ENCODE results near the gene ACOT8.
"Not testable (repeated sequence)": the region's sequence is repeated elsewhere in the genome, so short reads cannot be mapped to it uniquely, and the experiment has no call there.

Gene ACOT8

GRCh38 chr20:45887346-45887715 lies 30.1 kb upstream of the ACOT8 start, which contains the start of gene SPATA25:
TSS of gene SPATA25 (minus strand) at chr20:45887622. CDS start at chr20:45887590, 32 bp downstream.
- DNase-seq (ENCODE audit: low read depth) = no peak

GRCh38 chr20:45886590-45887345 lies 29.6 kb upstream of the ACOT8 start:
- DNase-seq (ENCODE audit: low read depth) = no peak

DNA sequence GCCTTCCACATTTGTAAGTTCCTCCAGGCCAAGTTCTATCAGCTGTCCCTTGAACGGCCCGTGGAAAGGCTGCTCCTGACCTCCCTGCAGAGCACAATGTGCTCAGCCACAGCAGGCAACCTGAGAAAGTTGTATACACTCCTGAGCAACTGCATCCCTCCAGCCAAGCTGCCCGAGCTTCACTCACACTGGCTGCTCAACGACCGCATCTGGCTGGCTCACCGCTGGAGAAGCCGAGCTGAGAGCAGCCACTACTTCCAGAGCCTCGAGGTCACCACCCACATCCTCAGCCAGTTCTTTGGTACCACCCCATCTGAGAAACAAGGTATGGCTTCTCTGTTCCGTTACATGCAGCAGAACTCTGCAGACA lies 25.9 kb upstream of the ACOT8 start:
- DNase-seq (ENCODE audit: low read depth) = no peak

- no peak for DNase-seq (ENCODE audit: low read depth)
Observed at GRCh38 chr20:45882469-45883099, 25.4 kb upstream of the ACOT8 start.

GRCh38 chr20:45880988-45881788 lies 24.0 kb upstream of the ACOT8 start, which contains the start of gene ZSWIM1:
TSS of gene ZSWIM1 (plus strand) at chr20:45881227. CDS start at chr20:45882593, 1,366 bp downstream.
- DNase-seq (ENCODE audit: low read depth) = peak; percentile 96

GRCh38 chr20:45878076-45878761 lies 21.0 kb upstream of the ACOT8 start:
- DNase-seq (ENCODE audit: low read depth) = no peak

DNA sequence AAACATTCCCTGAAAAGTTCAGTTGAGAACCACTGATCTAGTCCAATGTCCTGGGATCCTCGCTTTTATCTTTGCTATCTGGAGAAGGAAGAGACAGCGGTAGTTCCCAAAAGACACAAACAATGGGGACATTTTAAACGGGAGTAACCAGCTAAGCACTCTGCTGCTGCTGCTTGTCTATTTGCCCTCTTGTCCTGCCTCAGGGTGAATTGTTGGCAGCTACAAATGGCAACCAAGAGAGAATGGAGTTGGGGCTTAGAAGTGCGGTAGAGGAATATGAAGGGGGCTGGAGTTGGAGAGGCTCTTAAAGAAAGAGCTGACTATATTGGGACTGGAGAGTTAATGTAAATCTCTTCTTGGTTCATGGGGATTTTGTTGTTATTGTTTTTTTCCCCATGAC lies 17.4 kb upstream of the ACOT8 start:
- DNase-seq (ENCODE audit: low read depth) = no peak

DNA sequence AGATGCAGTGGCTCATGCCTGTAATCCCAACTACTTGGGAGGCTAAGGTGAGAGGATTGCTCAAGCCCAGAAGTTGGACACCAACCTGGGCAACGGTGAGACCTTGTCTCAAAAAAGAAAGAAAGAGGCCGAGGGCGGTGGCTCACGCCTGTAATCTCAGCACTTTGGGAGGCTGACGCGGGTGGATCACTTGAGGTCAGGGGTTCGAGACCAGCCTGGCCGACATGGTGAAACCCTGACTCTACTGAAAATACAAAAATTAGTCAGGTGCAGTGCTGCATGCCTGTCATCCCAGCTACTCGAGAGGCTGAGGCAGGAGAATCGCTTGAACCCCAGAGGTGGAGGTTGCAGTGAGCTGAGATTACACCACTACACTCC lies 16.9 kb upstream of the ACOT8 start:
- not testable (repeated sequence) for DNase-seq (ENCODE audit: low read depth)

DNA sequence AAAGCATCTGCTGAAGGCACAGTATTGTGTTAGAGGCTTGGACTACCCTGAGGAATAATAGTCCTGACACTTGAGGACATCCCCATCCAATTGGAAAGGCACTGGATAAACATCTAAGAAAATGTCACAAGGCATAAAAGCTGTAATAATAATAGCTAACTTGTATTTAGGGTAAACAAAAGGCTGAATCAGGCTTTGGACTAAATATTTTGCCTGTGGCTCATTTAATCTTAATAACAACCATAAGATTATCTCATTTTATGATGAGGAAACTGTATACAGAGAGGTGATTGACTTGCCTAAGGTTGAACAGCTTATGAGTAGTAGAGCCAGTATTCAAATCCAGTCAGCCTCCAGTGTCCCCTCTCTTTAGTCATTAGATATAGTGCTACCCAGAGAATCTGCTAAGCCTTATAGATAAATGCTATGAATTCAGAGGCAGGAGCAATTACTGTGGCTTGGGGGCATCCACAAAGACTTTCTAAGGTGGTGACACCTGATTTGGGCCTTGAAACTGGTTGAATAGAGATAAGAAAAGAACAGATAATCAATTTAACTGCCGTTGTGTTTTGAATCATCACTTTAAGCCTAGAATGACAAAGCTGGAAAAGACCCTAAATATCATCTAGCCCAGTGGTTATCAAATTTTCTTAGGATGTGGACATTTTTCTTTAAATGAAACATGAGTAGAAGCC lies 16.4 kb upstream of the ACOT8 start:
- no peak for DNase-seq (ENCODE audit: low read depth)

DNA sequence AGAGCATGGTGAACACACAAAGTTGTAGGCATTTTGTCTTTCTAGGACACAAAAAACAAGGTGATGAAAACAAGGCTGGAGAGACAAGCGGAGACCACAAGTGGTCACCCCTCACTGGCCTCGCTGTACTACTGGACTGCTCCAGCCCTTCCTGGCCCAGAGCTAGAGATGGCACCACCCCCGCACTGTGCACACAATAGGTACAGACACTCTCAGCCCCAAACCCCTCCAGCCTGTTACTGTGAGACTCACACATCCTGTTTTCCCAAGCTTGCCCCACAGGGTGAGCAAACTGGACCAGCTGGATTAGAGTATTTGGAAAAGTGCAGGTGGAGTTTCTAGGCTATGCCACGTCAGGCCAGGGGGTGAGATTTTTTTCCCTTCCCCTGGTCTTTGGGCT lies 15.4 kb upstream of the ACOT8 start:
- DNase-seq (ENCODE audit: low read depth) = no peak

DNA sequence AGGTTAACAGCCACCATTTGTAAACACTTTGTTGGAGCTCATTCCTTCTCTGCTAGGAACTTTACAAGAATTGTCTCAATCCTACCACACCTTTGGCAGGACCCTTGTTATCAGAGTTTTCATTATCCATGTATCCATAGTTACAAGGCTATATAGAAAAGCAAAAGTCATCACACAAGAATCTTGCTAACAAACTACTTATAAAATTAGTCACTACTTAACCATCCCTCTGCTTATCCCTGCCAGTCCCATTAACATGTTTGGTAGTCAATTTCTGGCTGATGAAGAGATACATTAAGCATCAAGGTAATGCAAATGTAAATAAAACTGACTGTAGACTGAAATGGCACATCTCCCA lies 10.6 kb upstream of the ACOT8 start:
- no peak for DNase-seq (ENCODE audit: low read depth)

GRCh38 chr20:45867136-45867818 lies 10.1 kb upstream of the ACOT8 start:
- no peak for DNase-seq (ENCODE audit: low read depth)

DNA sequence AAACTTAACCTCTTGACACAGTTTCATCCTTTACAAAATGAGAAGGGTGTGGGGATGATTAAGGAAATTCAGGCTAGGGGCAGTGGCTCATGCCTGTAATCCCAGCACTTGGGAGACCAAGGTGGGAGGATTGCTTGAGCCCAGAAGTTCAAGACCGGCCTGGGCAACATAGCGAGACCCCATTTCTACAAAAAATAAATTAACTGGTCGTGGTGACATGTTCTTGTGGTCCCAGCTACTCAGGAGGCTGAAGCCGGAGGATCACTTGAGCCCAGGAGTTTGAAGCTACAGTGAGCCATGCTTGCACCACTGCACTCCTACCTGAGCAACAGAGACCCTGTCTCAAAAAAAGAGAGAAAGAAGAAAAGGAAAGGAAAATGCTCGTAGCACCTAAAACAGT lies 9.3 kb upstream of the ACOT8 start:
- DNase-seq (ENCODE audit: low read depth) = no peak

GRCh38 chr20:45863543-45864470 lies 6.6 kb upstream of the ACOT8 start:
- DNase-seq (ENCODE audit: low read depth) = no peak

- no peak for DNase-seq (ENCODE audit: low read depth)
Observed at GRCh38 chr20:45861221-45862075, 4.3 kb upstream of the ACOT8 start.

DNA sequence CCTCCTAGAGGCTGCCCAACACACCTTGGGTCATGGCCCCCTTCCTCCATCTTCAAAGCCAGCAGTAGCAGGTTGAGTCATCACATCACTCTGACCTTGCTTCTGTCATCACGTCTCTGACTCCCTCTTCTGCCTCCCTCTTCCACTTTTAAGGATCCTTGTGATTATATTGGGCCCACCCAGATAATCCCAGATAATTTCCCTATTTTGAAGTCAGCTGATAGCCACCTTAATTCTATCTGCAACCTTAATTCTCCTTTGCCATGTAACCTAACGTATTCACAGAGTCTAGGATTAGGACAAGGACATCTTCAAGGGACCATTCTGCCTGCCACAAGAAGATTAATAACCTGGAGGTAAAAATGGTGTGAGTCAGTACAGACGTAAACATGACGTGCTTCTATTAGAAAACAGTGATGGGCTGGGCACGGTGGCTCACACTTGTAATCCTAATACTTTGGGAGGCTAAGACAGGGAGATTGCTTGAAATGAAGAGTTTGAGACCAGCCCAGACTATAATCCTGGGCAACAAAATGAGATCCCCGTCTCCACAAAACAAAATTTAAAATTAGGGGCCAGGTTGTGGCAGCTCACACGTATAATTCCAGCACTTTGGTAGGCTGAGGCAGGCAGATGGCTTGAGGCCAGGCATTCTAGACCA lies 3.5 kb upstream of the ACOT8 start:
- no peak for DNase-seq (ENCODE audit: low read depth)

DNA sequence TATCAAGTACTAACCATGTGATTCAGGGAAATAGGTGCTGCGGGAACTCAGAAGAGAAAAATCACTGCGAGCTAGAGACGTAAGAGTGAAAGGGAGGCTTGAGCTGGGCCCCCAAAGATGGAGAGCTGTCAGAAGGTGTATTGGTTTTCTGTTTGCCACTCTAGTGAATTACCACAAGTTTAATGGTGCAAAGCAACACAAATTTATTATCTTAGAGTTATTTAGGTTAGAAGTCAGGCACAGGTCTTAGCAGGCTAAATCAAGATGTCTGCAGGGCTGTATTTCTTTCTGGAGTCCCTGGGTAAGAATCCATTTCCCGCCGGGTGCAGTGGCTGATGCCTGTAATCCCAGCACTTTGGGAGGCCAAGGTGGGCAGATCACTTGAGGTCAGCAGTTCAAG lies 2.7 kb upstream of the ACOT8 start:
- no peak for DNase-seq (ENCODE audit: low read depth)

DNA sequence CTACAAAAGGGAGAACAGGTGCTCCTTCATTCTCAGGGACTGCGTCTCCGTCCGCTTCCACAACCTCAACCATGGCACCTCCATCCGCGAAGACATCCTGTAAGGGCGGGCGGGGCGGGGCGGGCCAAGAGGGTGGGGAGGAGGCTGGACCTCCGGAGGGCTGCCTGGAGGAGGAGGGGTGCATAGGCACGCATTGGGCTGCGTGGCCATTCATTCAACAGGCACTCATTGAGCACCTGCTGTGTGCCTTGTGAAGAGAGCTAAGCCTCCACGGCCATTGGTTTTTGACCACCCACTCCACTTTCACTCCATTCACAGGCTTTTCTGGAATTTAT lies 657 bp upstream of the ACOT8 start:
- DNase-seq (ENCODE audit: low read depth) = peak; percentile 47

DNA sequence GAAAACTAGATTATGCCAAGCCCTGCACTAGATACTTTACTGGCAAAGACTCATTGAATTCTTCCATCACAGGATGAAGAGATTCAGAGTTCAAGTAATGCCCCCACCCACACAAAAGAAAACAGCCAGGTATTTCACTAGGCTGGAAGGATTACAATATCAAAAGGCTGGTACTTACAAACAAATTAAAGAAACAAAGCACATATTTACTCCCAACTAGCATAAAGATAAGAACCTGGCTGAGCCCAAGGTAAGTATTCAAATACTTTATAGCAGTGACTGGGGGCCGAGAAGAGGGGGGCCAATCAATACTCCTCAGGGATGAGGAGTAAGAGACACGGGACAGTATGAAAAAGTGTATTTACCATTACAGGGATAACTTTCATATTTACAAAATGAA lies 3.7 kb downstream of the ACOT8 start:
- no peak for DNase-seq (ENCODE audit: low read depth)

All from activated T-cell treated with anti-CD3 and anti-CD28 coated beads for 48 hours (primary cell).